Measurements from ENCODE around the gene PARVG.

The PARVG gene

DNA sequence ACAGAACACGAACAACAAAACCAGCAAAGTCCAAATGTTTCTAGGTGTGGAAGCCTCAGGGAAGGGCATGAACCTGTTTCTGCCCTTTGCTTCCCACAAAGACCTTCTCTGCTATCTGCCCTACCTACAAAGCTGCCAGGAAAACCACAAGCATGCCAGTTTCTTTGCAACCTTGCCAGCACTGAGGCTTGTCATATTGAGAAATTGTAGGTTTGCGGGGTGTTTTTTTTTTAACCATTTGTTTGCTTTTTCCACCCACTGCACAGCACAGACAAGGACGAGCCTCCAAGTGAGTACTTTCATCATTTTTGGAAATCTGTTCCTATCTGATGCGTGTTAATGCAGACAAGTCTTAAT lies 12.8 kb downstream of the PARVG start:
- DNase-seq (ENCODE audit: insufficient read length, low spot score) (no peak), FAIRE-seq (no peak)

DNA sequence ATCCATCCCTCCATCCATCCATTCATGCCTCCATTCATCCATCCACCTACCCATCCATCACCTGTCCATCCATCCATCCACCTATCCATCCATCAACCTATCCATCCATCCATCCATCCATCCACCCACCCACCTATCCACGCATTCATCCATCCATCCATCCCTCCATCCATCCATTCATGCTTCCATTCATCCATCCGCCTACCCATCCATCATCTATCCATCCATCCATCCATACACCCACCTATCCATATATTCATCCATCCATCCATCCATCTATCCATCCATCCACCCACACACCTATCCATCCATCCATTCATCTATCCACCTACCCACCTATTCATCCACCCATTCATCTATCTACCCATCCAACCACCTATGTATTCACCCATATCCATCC lies 13.8 kb downstream of the PARVG start:
- FAIRE-seq: no peak
- DNase-seq (ENCODE audit: insufficient read length, low spot score): no peak

DNA sequence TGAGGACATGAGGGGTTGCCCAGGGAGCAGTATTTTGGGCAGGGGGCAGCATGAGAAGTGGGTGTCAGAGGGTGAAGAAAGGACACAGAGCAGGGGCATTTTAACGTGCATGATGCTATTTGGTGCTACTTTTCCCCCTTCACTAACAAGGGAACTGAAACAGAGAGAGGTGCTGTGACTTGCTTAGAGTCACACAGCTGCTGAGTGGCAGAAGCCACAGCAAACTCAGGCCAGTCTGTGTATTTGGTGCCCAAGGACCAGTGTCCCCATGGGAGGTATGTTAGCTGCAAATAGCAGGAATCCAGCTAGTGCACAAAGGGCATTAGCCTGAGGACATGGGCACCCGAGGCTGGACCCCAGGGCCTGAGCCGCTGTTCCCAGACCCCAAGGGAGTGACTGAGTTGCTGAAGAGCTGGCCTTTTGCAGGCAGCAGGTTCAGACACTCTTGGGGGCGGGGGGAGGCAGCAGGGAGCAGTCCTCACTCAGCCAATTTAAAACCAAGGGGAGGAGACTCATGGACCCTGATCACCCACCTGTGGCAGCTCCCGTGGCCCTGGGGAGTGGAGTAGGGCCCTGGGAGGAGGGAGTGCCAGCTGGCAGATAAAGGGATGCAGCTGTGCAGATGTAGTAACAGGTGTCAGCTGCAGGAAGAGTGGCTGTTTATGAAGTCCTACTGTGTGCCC lies 14.6 kb downstream of the PARVG start:
- FAIRE-seq (no peak), DNase-seq (ENCODE audit: insufficient read length, low spot score) (no peak)

DNA sequence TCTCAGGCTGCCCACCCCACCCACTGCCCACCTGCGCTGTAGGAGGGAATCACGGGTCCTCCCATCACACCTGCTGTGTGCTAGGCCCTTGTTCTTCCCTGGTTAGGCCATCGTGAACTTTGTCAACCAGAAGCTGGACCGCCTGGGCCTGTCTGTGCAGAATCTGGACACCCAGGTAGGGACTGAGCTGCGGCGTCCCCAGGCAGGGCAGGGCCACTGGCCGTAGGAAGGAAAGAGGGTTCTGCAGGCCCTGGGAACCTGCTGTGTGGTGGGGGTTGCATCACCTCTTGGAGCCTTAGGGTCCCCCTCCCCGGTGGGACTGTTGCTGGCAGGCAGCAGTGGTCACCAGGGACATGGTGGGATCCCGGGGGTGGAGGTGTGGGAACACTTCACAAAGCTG lies 15.5 kb downstream of the PARVG start:
- no peak for DNase-seq (ENCODE audit: insufficient read length, low spot score)
- FAIRE-seq: no peak

DNA sequence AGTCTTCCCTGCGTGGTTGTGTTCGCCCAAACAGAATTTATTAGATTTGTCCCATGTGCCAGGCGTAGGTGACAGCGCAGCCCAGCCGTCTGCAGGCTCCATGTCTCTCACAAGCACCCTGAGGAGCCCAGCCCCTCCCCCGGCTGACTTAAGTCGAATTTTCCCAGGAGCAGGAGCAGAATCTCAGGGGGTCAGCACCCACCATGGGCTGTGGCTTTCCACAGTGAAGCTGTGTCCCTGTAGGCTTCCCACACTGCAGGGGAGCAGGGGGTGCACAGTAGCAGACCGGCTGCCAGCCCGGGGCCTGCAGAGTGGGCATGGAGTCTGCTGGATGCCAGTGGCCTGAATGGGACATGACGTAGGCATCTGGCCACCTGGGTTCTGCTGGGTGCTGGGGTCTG lies 16.0 kb downstream of the PARVG start:
- DNase-seq (ENCODE audit: insufficient read length, low spot score) (no peak), FAIRE-seq (no peak)

DNA sequence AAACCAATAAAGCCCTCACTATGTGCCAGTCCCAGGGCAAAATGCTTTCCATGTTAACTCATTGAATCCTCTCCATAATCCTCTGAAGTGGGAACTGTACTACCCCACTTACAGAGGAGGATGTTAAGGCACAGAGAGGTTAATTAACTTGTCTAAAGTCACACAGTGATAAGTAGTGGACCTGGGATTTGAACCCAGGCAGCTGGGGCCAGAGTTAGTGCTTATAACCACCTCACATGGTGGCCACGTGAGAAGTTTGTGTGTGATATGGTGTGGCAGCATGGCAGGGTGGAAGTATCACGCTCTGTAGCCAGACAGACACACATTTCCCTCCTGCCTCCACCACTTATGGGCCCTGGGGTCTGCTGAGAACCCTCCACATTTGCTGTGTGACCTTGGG lies 16.5 kb downstream of the PARVG start:
- DNase-seq (ENCODE audit: insufficient read length, low spot score) (no peak), FAIRE-seq (no peak)

DNA sequence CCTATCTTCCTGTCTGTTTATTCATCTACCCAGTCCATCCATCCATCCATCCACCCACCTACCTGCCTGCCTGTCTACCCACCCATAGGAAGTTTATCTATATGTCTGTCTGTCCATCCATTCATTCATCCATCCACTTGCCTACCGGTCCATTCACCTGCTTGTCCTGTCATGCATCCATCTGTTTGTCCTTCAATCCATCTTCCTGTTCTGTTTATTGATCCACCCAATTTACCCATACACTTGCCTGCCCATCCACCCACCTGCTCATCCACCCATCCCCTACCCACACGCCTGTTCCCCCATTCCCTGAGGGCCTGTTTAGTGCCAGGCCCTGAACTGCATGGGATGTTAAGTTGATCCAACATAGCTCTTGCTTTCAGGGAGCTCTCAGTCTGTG lies 18.4 kb downstream of the PARVG start:
- no peak for DNase-seq (ENCODE audit: insufficient read length, low spot score)

DNA sequence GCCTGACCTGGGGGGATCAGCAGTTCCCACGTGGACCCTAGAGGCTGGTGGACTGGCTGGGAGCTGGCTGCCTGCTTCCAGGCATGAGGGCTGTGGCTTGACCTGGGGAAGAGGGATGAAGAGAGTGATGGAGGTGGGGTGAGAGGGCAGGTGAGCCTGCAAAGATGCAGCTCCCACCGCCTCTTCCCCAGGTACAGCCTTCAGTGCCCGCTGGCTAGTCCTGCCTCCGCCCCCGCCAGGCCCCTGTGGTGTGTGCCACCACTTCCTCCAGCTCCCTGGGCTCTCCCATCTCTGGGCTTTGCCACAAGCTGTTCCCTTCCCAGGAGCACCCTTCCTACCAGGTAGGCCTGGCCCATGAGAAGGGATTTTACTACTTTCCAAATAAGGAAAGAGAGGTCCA lies 19.1 kb downstream of the PARVG start:
- FAIRE-seq (no peak), DNase-seq (ENCODE audit: insufficient read length, low spot score) (no peak)

More for the DNA sequence above, 18.4 kb downstream of the PARVG start:
- no peak for FAIRE-seq

DNA sequence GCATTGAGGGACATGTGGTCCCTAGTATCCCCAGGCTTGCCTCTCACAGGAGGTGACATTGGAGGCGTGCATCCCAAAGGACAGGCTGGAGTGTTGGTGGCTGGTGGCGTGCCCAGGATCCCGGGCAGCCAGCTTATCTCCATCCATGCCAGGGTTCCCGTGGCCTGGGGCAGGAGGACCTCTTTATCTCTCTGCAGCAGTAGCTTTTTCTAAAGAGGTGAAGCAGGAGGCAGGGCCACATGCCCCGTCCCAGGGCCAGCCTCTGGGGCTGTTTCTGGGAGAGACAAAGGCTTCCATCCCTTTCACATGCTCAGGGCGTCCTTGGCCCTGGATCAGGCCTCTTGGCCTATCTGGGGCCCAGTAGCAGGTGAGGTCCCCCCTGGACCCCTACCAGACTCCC lies 19.7 kb downstream of the PARVG start:
- no peak for DNase-seq (ENCODE audit: insufficient read length, low spot score)
- FAIRE-seq: no peak

DNA sequence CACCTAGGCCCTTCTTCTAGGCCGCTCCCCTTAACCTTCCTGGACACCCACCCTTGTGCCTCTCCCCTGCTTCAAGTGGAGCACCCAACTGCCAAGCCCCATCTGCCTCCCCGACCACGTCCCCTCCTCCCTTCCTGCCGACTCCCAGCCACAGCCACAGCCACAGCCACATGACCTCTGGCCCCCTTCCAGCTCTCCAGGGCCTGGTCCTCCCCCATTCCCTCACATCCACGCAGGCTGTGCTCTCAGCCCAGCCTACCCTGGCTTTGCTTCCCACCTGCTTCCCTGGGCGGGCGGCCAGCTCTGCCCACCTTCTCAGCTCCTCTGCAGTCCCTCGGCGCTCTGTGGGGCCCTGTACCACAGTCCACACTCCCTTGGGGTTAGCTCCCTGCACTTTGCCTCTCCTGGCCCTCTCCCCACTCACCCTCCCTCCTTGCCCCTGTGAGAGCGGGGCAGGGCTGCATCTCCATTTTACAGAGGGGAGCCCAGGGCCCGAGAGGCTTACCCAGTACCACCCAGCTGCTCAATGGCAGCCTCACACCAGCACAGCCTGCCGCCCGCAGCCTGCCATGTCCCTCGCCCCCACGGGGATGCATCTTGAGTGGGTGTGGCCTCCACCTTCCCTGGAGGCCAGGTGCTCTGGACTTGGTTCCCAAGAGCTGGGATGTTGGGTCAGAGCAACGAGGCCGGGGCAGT lies 20.3 kb downstream of the PARVG start:
- FAIRE-seq (no peak), DNase-seq (ENCODE audit: insufficient read length, low spot score) (no peak)

DNA sequence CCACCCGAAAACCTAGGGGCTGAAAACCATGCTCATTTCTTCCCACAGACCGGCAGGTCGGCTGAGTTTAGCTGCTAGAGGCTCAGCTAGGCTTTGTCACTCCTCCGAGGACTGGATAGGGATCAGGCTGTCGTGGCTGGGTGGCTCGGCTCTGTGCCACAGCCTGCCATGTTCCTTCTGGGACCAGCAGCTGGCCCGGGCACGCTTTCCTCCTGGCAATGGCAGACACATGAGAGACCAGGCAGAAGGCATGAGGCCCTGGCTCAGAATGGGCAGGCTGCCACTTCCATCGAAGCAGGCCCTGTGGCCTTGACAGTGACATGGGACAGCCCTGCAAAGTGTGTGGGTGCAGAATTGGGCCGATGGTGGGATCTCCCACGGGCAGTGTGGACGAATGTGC lies 20.9 kb downstream of the PARVG start:
- DNase-seq (ENCODE audit: insufficient read length, low spot score): no peak
- FAIRE-seq: no peak

DNA sequence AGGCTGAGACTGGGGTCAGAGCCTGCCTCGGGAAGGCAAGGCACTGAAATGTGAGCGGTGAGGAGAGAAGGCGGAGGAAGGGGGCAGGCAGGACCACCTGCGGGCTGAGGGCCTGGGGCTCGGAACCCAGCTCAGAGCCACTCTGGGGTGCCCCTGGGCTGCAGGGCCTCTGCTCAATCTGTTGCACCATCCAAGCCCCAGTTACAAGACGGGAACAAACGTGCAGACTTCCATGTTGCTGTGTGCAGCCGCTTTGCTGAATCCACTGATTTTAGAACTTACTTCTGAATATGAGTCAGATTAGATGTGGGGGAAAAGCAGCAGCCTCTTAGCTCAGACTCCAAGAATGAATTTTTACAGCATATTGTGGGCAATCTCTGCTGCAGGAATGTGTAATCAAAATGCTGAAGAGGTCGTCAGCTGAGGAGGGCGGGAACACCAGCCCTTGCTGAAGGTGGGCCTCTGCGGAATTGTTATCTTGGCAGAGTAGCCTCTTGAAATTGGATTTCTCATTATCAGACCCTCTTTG lies 21.6 kb downstream of the PARVG start:
- FAIRE-seq (peak; percentile 40), DNase-seq (ENCODE audit: insufficient read length, low spot score) (peak; percentile 56)

DNA sequence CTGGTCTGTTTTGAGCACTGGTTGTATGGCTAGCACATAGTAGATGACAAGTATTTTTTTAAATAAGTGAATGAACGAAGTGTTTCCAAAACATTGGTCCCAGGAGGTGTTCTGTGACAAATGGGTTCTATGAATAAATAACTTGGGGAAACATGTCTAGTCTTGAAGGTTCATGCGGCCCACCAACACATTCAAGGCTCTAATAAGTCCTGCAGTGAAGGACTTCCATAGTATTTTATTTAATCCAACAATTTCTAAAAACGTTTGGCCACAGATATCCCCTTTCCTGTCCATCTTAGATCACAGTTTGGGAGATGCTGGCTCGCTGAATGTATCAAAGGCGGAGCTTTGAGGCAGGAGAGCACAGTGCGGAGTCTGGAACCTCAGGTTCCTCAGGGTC lies 22.5 kb downstream of the PARVG start:
- FAIRE-seq: no peak

DNA sequence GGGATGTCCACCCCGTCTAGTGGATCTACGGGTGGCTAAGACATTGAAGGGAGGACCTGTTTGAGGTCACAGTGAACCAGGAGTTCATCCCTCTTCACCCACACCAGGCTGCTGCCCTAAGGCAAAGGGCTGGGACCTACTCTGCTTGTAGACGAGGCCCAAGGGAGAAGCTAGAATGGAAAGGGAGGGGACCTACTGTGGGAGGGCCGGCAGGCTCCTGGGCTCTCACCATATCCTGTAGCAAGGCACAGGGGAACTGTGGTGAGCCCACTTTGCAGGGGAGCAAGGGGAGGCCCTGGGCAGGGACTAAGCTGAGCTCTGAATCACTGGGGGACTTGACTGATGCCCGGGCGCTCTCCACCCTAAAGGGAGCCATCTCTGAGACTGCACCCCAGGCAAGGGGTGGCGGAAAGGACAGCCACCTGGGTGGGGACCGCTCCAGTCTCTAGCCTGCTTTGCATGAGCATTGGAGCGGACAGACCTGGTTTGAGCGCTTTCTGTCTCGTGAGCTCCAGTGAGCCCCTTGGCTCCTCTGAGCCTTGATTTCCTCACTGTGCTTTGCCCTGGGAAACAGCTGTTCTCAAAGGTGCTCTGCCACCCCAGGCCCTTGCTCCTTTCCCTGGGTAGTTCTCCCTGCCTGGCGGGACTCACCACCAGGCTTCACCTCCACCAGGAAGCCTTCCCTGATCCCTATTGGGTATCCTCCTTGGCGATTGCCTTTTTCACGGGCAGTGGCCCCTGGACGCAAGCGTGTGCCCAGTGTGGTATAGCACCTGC lies 24.2 kb downstream of the PARVG start:
- no peak for FAIRE-seq
- DNase-seq (ENCODE audit: insufficient read length, low spot score): no peak

More for the DNA sequence above, 22.5 kb downstream of the PARVG start:
- DNase-seq (ENCODE audit: insufficient read length, low spot score): no peak

DNA sequence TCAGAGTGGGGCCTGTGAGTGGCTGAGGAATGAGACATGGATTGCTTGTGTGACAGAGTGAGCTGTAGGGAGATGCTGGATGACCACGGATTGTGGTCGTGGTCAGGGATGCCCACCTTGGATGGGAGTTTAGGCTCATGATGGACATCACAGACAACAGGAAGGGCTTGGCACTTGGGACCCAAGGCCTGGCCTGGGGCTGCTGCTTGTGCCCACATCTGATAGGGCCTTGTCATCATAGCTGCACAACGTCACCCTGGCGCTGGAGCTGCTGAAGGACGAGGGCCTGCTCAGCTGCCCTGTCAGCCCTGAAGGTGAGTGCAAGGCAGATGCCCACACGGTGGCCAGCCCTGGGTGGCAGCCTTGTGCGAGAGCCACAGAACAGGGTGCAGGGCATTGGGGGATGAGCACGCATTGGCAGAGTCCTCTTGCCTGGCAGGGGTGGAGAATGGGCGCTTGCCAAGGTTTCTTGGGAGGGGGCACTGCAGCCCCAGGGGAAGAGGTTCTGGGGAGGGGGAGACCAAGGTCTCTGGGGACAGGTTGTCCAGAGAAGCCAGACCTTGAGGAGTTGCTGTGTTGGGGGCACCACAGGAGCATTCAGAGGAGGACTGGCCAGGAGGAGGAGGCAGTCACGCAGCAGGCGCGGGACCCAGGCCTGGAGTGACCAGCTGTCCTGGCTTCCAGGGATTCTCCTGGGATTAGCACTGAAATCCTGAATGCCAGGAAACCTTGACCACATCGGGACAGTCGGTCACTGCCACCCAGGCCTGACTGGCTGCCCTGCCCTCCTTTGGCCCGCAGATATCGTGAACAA lies 25.0 kb downstream of the PARVG start:
- DNase-seq (ENCODE audit: insufficient read length, low spot score): no peak
- FAIRE-seq: no peak

DNA sequence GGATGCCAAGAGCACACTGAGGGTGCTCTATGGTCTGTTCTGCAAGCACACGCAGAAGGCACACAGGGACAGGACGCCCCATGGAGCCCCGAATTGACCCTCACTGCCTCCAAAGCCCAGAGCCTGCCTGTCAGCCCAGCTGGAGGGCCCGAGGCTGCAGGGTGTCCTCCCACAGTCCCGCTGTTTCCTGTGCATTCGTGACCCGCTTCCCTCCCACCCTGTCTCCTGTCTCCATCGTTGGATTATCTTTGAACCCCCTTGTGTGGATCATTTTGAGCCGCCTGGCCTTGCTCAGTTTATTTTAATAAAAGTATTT lies 25.6 kb downstream of the PARVG start:
- DNase-seq (ENCODE audit: insufficient read length, low spot score) (no peak), FAIRE-seq (no peak)

DNA sequence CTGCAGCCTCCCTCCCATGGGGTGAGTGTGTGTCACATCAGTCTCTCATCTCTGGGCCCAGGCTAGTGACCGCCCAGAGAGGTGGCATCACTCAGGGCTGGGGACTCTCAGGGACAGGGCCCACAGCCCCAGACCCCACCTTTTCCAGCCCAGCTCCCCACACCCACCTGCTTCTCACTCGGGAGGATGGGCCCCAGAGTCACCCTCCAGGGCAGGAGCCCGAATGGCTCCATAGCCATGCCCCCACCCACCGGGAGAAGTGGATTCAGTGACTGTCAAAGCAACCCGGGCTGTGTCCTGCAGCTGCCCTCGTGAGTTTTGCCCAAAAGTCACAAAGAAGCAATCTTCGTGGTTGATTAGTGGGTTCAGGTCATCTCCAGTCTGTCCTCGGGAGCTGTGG lies 26.0 kb downstream of the PARVG start:
- no peak for FAIRE-seq

DNA sequence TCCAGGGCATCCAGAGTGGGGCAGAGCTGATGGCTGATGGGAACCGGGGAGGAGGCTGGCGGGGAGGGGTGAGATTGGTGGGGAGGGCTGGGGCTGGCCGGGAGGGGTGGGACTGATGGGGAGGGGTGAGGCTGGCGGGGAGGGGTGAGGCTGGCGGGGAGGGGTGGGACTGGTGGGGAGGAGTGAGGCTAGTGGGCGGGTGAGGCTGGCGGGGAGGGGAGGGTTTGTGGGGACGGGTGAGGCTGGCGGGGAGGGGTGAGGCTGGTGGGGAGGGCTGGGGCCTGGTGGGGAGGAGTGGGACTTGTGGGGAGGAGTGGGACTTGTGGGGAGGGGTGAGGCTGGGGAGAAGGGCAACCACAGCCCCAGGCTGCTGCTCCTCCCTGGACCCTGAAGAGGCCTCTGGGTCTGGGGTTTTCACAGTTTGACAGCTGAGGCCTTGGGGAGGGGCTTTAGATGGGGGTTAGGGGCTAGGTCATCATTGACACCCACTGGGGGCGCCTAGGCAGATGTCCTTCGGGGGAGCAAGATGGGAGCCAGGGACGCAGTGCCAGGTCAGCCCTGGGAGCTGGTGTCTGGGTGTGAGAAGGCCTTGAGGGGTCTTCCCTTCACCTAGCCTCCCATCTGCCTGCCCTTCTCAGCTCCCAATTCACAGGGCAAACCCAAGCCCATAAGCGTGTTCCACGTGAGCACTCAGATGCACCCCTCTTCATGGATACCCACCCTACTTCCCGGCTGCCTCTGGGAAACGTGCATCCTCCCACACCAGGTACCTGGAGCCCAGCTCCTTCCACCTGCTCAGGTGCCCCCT lies 26.7 kb downstream of the PARVG start:
- no peak for DNase-seq (ENCODE audit: insufficient read length, low spot score)
- FAIRE-seq: no peak

More for the DNA sequence above, 26.0 kb downstream of the PARVG start:
- DNase-seq (ENCODE audit: insufficient read length, low spot score): no peak

DNA sequence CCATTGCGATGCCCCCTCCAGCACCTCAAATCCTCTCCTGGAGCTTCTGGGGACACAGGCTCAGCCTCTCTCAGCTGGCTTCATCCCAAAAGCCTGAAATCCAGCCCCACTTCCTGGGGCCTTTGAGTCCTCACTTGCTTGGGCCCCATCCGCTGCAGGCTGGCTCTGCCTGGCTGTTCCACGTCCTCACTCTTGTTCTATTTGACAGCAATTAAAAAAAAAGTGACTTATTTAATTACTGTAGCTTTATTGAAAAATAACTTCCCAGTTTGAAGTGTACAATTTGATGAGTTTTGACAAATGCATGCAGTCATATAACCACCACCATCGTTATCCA lies 27.2 kb downstream of the PARVG start:
- FAIRE-seq (no peak), DNase-seq (ENCODE audit: insufficient read length, low spot score) (no peak)

DNA sequence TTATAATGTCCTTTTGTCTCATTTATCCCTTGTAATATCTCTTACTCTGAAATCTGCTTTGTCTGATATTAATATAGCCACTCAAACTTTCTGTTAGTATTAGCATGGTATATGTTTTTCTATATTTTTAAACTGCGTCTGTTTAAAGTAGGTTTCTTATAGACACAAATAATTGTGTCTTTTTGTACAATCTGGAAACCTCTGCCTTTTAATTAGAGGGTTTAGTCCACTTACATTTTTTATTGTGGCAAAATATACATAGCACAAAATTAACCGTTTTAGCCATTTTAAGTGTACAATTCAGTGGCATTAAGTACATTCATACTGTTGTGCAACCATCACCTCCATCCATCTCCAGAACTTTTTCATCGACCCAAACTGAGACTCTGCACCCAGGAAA lies 28.6 kb downstream of the PARVG start:
- FAIRE-seq: no peak
- DNase-seq (ENCODE audit: insufficient read length, low spot score): no peak

Measured in HTR-8/SVneo (cell line).